GM18520 (cell line): ENCODE results near the gene CDHR5.

Experiments
- ATAC-seq: cut with Tn5 transposase; IDR thresholded peaks from one replicate; pipeline ENCODE4 v1.9.1; 2021; ENCODE audit not compliant: unreplicated experiment

Gene CDHR5

DNA sequence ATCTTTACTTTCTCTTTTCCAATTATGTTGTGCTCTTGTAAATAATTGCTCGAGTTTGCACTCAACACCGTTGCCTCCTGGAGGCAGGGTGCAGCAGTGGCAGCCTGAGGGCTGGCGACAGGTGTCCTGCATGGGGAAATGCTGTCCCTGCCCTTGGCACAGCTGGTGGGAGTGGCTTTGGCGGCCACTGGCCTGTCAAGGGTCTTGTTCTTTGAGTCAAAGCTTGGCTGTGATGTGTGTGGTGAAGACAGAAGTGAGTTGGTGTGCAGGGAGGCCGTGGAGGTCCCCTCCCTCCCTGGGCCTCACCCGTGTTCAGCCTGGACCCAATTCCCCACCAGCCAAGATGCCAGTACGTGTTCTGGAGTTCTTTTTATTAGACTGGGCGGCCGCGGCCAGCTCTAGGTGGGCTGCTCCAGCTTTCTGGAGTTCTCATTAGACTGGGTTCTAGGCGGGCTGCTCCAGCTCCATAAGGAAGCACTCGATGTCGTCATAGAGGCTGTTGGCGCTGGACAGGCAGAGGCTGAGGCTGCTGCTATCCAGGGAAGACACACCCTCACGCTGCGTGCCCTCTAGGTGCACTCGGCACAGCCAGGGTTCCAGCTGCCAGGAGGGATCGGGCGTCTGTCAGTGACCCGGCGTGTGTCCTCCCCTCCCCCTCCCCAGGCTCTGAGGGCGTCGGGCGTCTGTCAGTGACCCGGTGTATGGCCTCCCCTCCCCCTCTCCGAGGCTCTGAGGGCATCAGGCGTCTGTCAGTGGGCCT lies 12.4 kb downstream of the CDHR5 start:
- ATAC-seq: no peak

DNA sequence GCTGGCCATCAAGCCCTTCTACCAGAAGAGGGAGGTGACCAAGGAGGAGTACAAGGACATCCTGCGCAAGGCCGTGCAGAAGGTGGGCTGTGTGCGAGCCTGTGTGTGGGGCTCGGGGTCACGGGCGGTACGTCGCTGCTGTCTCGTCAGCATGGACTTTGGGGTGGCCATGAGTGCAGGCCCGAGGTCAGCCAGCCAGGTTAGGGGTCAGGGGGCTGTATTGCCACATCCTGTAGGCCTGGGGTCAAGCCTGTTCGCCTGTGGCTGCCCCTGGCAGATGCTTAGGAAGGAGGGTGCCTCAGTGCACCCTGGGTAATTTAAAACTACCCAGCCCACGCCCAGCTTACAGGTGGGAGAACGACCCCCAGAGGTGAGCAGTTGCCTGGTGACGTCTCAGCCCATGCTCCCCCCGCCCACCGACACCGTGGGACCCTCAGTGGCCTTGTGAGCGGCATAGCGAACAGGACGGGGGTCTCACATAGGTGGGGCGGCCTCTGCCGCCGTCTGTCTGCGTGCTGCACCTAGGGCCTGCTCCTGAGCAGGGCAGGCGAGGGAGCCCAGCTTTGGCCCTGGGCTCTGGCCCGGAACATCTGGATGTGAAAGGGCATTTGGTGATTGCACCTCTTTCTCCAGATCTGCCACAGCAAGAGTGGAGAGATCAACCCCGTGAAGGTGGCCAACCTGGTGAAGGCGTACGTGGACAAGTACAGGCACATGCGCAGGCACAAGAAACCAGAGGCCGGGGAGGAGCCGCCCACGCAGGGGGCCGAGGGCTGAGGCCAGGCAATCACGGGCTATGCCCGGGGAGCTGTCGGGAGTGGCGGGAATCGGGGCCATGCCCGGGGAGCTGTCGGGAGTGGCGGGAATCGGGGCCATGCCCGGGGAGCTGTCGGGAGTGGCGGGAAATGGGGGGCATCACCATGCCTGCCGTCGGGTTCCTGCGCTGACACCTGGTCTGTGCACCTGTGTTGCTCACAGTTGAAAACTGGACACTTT lies 13.5 kb downstream of the CDHR5 start:
- ATAC-seq: no peak

DNA sequence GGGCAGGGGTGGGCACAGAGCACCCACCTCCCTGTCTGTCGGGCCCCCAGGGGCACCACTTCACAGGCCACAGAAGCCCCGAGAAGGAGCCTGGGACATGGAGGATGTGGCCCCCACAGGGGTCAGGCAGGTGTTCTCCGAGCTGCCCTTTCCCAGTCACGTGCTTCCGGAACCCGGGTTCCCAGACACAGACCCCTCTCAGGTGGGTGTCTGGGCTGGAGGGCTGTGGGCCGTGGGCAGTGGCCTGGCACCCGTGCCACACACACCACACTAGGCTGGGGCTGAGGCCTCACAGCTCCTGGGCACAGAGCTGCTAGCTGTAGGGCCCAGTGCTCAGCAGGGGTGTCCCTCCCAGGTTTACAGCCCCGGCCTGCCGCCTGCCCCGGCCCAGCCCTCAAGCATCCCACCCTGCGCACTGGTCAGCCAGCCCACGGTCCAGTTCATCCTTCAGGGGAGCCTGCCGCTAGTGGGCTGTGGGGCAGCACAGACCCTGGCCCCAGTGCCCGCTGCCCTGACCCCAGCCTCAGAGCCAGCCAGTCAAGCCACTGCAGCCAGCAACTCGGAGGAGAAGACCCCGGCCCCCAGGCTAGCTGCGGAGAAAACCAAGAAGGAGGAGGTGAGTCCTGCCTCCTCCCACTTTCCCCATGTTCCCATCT lies 14.5 kb downstream of the CDHR5 start:
- no peak for ATAC-seq

DNA sequence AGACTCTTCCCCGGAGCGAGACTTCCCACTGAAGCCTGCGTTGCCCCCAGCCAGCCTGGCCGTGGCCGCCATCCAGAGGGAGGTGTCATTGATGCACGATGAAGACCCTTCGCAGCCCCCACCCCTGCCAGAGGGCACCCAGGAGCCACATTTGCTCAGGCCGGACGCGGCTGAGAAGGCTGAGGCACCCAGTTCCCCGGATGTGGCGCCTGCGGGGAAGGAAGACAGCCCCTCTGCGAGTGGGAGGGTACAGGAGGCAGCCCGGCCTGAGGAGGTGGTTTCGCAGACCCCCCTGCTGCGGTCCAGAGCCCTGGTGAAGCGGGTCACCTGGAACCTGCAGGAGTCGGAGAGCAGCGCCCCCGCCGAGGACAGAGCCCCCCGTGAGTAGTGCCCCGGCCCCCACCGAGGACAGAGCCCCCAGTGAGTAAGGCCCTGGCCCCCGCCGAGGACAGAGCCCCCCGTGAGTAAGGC lies 15.4 kb downstream of the CDHR5 start:
- ATAC-seq: no peak

DNA sequence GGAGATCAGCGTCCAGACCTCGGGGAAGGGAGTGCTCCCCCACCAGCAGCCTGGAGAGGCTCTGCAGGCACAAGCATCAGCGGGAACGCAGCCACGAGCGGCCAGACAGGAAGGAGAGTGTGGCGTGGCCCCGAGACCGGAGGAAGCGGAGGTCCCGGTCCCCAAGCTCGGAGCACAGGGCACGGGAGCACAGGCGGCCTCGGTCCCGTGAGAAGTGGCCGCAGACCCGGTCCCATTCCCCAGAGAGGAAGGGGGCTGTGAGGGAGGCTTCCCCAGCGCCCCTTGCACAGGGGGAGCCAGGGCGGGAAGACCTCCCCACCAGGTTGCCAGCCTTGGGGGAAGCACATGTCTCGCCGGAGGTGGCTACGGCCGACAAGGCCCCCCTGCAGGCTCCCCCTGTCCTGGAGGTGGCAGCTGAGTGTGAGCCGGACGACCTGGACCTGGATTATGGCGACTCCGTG lies 15.9 kb downstream of the CDHR5 start:
- no peak for ATAC-seq

DNA sequence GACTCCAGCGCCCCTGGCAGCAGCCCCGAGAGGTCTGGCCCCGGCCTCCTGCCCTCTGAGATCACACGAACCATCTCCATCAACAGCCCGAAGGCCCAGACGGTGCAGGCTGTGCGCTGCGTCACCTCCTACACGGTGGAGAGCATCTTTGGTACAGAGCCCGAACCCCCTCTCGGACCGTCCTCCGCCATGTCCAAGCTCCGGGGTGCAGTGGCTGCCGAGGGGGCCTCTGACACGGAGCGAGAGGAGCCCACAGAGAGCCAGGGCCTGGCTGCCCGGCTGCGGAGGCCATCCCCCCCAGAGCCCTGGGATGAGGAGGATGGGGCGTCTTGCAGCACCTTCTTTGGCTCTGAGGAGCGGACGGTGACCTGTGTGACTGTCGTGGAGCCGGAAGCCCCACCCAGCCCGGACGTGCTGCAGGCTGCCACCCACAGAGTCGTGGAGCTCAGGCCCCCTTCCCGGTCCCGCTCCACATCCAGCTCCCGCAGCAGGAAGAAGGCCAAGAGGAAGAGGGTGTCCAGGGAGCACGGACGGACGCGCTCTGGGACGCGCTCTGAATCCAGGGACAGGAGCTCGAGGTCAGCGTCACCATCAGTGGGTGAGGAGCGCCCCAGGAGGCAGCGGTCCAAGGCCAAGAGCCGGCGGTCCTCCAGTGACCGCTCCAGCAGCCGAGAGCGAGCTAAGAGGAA lies 16.6 kb downstream of the CDHR5 start:
- ATAC-seq: no peak

DNA sequence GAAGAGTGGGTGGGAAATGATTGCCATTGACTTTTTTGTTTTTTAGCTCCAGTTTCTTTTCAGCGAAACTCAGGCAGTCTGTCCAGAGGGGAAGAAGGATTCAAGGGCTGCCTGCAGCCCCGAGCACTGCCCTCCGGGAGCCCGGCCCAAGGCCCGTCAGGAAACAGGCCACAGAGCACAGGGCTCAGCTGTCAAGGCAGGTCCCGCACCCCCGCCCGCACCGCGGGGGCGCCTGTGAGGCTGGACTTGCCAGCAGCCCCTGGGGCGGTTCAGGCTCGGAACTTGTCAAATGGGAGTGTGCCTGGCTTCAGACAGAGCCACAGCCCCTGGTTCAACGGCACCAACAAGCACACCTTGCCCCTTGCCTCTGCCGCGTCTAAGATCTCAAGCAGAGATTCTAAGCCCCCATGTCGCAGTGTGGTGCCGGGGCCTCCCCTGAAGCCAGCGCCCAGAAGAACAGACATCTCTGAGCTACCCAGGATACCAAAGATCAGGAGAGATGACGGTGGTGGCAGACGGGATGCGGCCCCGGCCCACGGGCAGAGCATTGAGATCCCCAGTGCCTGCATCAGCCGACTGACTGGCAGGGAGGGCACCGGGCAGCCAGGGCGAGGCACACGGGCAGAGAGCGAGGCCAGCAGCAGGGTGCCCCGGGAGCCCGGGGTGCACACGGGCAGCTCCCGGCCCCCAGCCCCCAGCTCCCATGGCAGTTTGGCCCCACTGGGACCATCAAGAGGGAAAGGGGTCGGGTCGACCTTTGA lies 17.6 kb downstream of the CDHR5 start:
- ATAC-seq: no peak

DNA sequence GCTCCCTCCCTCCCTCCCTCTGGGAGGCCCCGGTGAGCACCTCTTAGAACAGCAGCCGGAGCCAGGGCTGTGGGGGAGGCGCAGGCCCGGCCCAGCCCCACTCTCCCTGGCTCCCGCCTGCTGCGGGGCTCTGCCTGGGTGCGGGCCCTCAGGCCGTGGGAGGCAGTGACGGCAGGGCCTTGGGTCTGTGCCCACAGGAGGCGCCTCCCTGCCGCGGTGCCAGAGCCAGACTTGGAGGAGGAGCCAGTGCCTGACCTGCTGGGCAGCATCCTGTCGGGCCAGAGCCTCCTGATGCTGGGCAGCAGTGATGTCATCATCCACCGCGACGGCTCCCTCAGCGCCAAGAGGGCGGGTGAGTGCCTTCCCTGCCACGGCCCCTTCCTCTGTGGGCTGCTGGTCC lies 18.5 kb downstream of the CDHR5 start:
- ATAC-seq: no peak

DNA sequence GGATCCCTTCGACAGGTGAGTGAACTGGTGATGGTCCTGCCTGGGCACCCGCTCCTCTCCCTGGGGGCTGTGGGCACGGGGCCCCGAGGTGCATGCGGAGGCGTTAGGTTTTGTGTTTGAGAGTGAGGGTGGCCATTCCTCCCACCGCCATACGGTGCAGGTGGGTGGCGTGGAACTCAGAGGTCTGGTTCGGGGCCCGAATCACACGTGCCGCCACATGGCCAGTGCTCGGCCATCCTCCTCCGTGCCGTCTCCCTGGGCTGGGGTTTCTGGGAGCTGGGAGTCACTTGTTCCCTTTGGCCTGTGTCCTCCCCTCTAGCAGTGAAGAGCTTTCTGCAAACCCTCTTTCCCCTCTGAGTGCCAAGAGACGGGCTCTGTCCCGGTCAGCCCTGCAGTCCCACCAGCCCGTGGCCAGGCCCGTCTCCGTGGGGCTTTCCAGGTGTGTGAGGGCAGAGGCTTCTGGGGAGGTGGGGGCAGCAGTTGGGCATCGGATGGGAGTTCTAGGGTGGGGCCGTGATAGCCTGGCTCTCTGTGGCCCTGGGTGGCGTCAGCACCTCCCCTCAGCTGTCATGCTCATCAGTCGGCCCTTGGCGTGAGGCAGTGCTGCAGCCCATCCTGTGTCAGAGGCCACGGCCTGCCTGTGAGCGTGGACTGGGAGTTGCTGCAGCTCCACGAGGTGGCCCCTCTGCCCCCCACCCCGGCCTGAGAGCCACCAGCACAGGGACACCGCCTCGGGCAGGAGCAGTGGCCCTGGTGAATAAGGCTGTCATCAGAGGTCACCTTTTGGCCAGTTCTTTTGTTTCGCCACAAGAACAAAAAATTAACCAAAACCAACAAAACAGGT lies 19.2 kb downstream of the CDHR5 start:
- no peak for ATAC-seq

DNA sequence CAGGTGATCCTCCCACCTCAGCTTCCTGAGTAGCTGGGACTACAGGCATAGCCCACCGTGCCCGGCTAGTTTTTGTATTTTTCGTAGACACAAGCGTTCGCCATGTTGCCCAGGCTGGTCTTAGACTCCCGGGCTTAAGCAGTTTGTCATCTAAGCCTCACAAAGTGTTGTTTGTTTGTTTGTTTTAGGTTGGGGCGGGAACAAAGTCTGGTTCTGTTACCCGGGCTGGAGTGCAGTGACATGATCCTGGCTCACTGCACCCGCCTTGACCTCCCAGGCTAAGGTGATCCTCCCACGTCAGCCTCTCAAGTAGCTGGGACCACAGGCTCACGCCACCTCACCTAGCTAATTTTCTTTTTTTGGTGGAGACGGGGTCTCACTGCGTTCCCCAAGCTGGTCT lies 21.6 kb downstream of the CDHR5 start:
- ATAC-seq: no peak

DNA sequence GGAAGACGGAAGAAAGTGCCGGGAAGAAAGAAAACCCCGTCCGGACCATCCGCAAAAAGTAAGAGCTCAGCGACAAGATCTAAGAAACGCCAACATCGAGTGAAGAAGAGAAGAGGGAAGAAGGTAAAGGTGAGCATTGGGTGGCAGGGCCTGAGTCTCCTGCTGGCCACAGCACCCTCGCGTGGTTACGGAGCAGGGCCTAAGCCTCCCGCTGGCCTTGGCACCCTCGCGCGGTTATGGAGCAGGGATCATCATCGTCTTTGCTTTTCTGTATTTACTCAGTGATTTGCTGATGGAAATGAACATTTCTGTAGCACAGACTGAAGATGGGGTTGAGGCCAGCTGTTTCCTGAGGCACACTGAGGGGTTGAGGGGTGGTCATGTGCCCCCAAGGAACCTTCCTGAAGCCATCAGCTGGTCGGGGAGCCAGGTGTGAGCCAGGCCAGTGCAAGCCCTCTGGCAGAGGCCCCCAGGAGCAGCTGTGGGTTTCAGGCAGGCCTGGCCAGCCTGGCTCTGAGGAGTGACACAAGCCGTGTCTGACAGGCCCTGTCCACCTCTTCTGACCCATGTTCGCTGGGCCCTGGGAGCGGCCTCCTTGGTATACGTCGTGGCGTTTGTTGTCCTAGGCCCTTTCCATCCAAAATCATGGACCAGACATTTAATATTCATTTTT lies 23.0 kb downstream of the CDHR5 start:
- no peak for ATAC-seq

DNA sequence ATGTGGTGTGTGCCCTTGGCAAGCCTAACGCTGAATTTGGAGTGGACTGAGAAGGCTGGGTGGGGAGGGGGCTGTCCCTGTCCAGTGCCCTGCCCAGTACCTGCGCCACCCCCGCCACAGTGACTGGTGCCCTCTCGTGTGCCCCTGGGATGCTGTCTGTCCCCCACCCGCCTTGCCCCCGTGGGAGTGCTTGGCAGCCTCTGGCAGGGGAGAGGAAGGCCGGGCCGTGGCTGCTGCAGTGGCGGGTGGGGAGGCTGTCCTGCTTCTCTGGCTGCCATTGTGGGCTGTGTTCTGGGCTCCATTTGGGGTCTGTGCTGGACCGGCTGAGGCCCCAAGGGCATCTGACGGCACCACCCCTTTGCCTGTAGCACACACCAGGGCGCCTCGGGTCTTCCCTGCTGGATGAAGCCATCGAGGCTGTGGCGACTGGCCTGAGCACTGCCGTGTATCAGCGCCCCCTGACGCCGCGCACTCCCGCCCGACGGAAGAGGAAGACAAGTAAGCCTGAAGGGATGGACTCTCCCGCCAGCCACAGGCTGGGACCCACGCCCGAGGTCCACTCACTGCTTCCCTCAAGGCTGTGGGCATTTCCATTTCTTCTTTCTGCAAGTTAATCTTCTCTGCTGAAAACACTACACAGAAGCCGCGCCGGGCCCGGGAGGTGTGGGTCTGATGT lies 26.6 kb downstream of the CDHR5 start:
- ATAC-seq: no peak

DNA sequence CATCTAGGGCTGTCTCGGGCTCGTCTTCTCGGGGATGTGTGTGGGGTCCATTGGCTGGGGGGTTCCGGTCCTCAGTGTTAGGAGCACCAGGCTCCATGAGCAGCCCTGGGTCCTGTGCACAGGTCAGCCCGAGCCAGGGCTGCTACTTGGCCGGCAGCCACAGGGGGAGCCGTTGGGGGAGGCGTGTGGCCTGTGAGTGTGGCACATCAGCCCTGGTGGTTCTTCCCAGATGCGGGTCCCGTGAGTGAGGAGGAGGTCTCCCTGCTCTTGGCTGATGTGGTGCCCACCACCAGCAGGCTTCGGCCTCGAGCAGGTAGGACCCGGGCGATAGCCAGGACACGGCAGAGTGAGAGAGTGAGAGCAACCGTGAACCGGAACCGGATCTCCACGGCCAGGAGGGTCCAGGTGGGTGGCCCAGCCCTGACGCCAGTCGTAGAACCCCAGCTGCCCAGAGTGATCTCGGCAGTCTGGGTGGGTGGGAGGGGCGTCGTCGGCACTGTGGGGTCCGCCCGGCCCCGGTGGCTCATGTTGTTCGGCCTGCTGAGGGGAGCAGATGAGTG lies 27.5 kb downstream of the CDHR5 start:
- no peak for ATAC-seq

DNA sequence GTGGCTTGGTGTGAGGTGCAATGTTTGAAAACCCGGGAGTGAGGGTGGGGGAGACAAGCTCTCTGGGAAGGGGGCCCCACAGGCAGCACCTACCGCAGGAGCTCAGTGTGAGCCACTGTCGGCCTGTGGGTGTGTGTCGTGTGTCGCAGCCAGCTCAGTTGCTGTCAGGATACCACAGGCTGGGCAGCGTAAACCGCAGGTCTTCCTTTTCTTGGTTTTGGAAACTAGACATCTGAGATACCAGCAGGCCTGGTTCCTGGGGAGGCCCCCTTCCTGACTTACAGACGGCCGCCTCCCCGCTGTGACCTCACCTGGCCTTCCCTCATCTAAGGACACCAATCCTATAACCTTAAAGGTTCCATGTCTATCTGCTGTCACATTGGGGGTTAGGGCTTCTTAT lies 28.4 kb downstream of the CDHR5 start:
- ATAC-seq: no peak

DNA sequence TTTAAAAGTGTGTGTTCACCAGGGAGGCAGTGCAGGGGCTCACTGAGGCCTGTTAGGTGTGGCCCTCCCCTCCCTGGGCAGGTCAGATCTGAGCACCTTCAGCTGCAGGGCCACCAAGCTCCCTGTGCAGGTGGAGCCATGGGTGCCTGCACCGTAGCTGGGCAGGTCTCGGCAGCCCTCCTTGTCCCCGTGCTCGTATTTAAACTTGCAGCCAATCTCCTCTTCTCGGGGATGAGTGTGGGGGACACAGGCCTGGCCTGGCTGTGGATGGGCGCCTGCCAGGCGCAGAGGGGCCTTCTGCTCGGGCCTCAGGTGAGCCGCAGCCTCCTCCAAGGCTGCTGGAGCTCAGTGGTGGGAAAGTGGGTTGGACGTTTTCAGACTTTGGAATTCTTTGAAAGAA lies 29.4 kb downstream of the CDHR5 start:
- no peak for ATAC-seq

DNA sequence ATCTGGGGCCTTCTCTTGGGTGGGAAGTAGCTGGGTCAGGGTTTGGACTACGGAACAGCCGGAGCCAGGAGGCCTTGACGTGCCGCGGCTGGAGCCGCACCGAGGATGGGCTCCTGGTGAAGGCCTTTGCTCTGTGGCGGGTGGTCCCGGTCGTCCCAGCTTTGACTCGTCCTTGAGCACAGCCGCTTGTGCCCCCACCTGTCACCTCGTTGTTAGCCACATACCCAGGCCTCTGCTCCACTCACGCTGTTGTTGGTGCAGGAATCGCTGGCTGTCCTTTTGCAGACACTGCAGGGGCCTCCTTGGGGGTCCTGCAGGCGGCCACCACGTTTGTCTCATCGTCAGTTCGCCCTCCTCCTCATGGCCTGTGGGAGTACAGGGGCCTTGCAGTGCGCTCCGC lies 31.4 kb downstream of the CDHR5 start:
- ATAC-seq: no peak

DNA sequence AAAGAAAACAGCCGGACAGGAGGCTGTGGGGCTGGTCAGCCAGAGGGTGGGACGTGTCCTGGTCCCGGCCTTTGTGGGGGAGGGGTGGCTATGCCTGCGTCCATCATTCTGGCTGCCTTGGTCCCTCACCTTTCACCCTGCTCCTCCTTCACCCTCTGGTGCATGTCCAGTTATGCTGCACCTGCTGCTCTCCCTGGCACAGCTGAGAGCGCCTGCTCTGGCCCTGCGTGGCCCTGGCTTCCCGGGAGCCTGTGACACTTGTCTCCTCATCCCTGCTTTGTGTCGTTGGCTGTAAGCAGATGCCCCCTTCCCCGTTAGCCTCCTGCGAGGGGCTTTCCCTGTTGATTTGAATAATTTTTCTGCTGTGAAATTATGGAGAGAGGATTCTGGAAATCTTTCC lies 31.8 kb downstream of the CDHR5 start:
- no peak for ATAC-seq

DNA sequence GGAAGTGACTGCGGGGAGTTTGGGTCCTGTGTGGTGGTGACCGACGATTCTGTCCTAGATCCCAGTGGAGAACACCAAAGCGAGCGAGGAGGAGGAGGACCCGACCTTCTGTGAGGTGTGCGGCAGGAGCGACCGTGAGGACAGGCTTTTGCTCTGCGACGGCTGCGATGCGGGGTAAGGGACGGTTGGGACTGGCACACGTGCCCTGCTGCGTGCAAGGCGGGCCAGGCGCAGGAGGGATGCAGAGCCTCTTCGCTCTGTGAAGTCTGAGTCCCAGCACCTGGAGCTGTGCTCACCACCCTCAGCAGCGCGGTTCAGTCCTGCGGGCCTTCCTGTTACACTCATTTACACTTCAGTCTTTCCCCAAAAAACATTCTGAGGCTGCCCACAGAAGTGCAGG lies 32.3 kb downstream of the CDHR5 start:
- no peak for ATAC-seq
